Fibroblast of lung (primary cell): ENCODE data around the gene OCA2. TPM values are rescaled to one million over a fixed set of nuclear protein-coding genes. Genes with fewer than 3 reads are reported as not detected.

Experiments used
- DNase-seq, 2 donors: peaks; one replicate each; pipeline versions ENCODE4 v3.0.0 to v3.0.0-alpha.2; 2010; ENCODE audit warnings: low read depth in 2 of 2
- H2AFZ ChIP-seq: 2 replicates; pipeline ENCODE4 v1.5.1; 2012; ENCODE audit warnings: low read length, control low read depth, inconsistent platforms
- H3K27ac ChIP-seq: 2 replicates; pipeline ENCODE4 v1.5.1; 2011; ENCODE audit warnings: low read length, control low read depth; ENCODE audit not compliant: insufficient read depth
- H3K27me3 ChIP-seq: 2 replicates; pipeline ENCODE4 v1.5.1; 2011; ENCODE audit warnings: mild to moderate bottlenecking, low read length; ENCODE audit not compliant: control insufficient read depth, insufficient read depth
- H3K36me3 ChIP-seq: 2 replicates; pipeline ENCODE4 v1.5.1; 2011; ENCODE audit warnings: low read length; ENCODE audit not compliant: control insufficient read depth, insufficient read depth
- H3K4me1 ChIP-seq: 2 replicates; pipeline ENCODE4 v1.5.1; 2011; ENCODE audit warnings: low read length; ENCODE audit not compliant: control insufficient read depth, insufficient read depth; ENCODE audit errors: extremely low read depth
- H3K4me2 ChIP-seq: 2 replicates; pipeline ENCODE4 v1.5.1; 2011; ENCODE audit warnings: low read length, control low read depth; ENCODE audit not compliant: insufficient read depth; ENCODE audit errors: extremely low read depth
- H3K4me3 ChIP-seq, 4 experiments: fragments of 200-600 bp in 1 of 4; sonication (generic) in 1 of 4; replicated peaks in 1 of 4; 2 replicates each; pipeline ENCODE4 v1.5.1; 2011 to 2016; ENCODE audit warnings: low read length in 4 of 4, low read depth in 3 of 4, mild to moderate bottlenecking in 3 of 4, control low read depth in 2 of 4, inconsistent platforms in 1 of 4, mixed read lengths in 1 of 4; ENCODE audit not compliant: insufficient read depth in 1 of 4; ENCODE audit errors: control extremely low read depth in 1 of 4
- H3K79me2 ChIP-seq: 2 replicates; pipeline ENCODE4 v1.5.1; 2012; ENCODE audit warnings: mild to moderate bottlenecking, low read length, inconsistent platforms; ENCODE audit not compliant: control insufficient read depth, insufficient read depth
- H3K9ac ChIP-seq: 2 replicates; pipeline ENCODE4 v1.5.1; 2011; ENCODE audit warnings: mild to moderate bottlenecking, low read length, control low read depth; ENCODE audit not compliant: insufficient read depth
- H3K9me3 ChIP-seq: 2 replicates; pipeline ENCODE4 v1.5.1; 2012; ENCODE audit warnings: low read depth, low read length; ENCODE audit not compliant: control insufficient read depth, insufficient read depth
- H4K20me1 ChIP-seq: 2 replicates; pipeline ENCODE4 v1.5.1; 2011; ENCODE audit warnings: low read length; ENCODE audit not compliant: control insufficient read depth, insufficient read depth; ENCODE audit errors: extremely low read depth
- CTCF ChIP-seq, 2 donors: IDR thresholded peaks in 1 of 2; conservative IDR thresholded peaks in 1 of 2; 1 replicate in 1 of 2; 2 replicates in 1 of 2; pipeline ENCODE4 v1.5.1; 2011 to 2012; ENCODE audit warnings: low read length in 2 of 2, control low read depth in 1 of 2, inconsistent platforms in 1 of 2, low read depth in 1 of 2, mild to moderate bottlenecking in 1 of 2
- EZH2 ChIP-seq: IDR thresholded peaks from 2 replicates; pipeline ENCODE4 v1.5.1; 2012; ENCODE audit warnings: low read length, control low read depth, mild to moderate bottlenecking; ENCODE audit errors: missing control alignments
- polyA plus RNA-seq, 2 donors: library from polyadenylated mRNA; depleted of rRNA in 1 of 2; stranded (reverse) in 1 of 2; unstranded in 1 of 2; fragments of >200 nt; gene quantifications; 2 replicates each; pipeline ENCODE4 v1.2.1, GENCODE V29; 2011 to 2012; ENCODE audit warnings: missing spikeins in 1 of 2
- total RNA-seq: library from RNA; depleted of rRNA; stranded (reverse); fragments of >200 nt; gene quantifications from 2 replicates; pipeline ENCODE4 v1.2.1, GENCODE V29; 2014

OCA2 gene
- total and polyA plus RNA-seq, 2 donors (not counting 1 experiment from before 2014, with no cell fraction given): not detected

GRCh38 chr15:27933562-27933961 lies 165.6 kb downstream of the OCA2 start:
- no peak for TF ChIP-seq EZH2
- TF ChIP-seq CTCF (conservative IDR thresholded peaks at IDR 0.05 in 1 of 2, IDR thresholded peaks at IDR 0.05 in 1 of 2; ENCODE audit: low read depth in 1 of 2, low read length in 2 of 2): no peak
- no peaks in the 10 kb centered on the region for H3K79me2 ChIP-seq
- H3K4me3 ChIP-seq: no peak overlapping the region
- H3K4me1 ChIP-seq: no peaks in the 10 kb centered on the region
- no peak for DNase-seq
- H3K9me3 ChIP-seq: no peaks in the 10 kb centered on the region
- H3K27me3 ChIP-seq: no peaks in the 10 kb centered on the region
- no peak overlapping the region for H3K4me2 ChIP-seq
- no peaks in the 10 kb centered on the region for H3K36me3 ChIP-seq
- H4K20me1 ChIP-seq: no peaks in the 10 kb centered on the region
- H2AFZ ChIP-seq: no peak overlapping the region
- no peak overlapping the region for H3K27ac ChIP-seq
- no peak overlapping the region for H3K9ac ChIP-seq

GRCh38 chr15:27932600-27932999 lies 166.5 kb downstream of the OCA2 start:
- no peaks in the 10 kb centered on the region for H3K79me2 ChIP-seq
- no peak overlapping the region for H3K4me2 ChIP-seq
- H3K27me3 ChIP-seq: no peaks in the 10 kb centered on the region
- H2AFZ ChIP-seq: no peak overlapping the region
- H3K9me3 ChIP-seq: no peaks in the 10 kb centered on the region
- H3K36me3 ChIP-seq: no peaks in the 10 kb centered on the region
- no peaks in the 10 kb centered on the region for H3K4me1 ChIP-seq
- H3K4me3 ChIP-seq: no peak overlapping the region
- H3K27ac ChIP-seq: no peak overlapping the region
- no peak overlapping the region for H3K9ac ChIP-seq
- TF ChIP-seq CTCF (conservative IDR thresholded peaks at IDR 0.05 in 1 of 2, IDR thresholded peaks at IDR 0.05 in 1 of 2; ENCODE audit: low read depth in 1 of 2, low read length in 2 of 2) (no peak), EZH2 (no peak)
- no peak for DNase-seq
- H4K20me1 ChIP-seq: no peaks in the 10 kb centered on the region

- no peaks in the 10 kb centered on the region for H3K36me3 ChIP-seq
Measured at GRCh38 chr15:27928386-27928785, 170.7 kb downstream of the OCA2 start.

More at GRCh38 chr15:27928386-27928785, 170.7 kb downstream of the OCA2 start:
- no peak overlapping the region for H2AFZ ChIP-seq
- no peaks in the 10 kb centered on the region for H3K4me1 ChIP-seq
- H3K4me3 ChIP-seq: no peak overlapping the region
- H3K27me3 ChIP-seq: no peaks in the 10 kb centered on the region
- H3K27ac ChIP-seq: no peak overlapping the region
- no peak overlapping the region for H3K9ac ChIP-seq
- peak in 1 of 2 donors; percentile 10 for DNase-seq
- no peaks in the 10 kb centered on the region for H3K9me3 ChIP-seq
- H3K79me2 ChIP-seq: no peaks in the 10 kb centered on the region
- H4K20me1 ChIP-seq: no peaks in the 10 kb centered on the region
- no peak overlapping the region for H3K4me2 ChIP-seq
- TF ChIP-seq CTCF (conservative IDR thresholded peaks at IDR 0.05 in 1 of 2, IDR thresholded peaks at IDR 0.05 in 1 of 2; ENCODE audit: low read depth in 1 of 2, low read length in 2 of 2): no peak
- TF ChIP-seq EZH2: no peak
